ENCODE data around the gene OGFR.
A peak's percentile ranks its signal among the peaks of the same experiment; 100 is the strongest.

OGFR gene

DNA sequence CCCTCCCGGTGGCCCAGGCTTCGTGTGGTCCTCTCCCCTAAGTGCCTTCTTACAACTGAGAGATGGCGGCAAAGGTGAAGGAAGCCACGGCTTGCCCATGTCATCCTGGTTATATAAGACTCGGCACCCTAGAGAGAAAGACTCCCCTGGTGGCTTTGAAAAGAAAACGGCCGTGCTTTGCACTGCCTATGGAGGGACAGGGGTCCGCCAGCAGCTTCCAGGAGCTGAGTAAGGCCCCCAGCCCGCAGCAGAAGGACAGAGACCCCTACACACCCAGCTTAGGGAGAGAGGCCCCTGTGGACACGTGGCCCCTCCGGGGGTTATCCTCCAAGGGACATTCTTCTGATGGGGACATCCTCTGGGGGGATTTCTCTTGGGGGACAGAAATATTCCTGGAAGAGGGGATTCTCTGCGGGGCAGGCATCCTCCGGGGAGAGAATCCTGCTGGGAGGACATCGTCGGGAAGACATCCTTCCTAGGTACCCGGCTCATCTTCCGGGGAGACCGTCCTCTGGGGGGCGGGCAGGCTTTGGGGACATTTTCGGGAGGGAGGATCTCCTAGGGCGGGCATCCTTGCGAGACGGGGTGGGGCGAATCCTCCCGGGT, 511 bp upstream of the OGFR start:
- no peak for TF ChIP-seq POLR2AphosphoS5 (IDR thresholded peaks at IDR 0.05; ENCODE audit: low read depth, low read length)
- TF ChIP-seq TAF1 (IDR thresholded peaks at IDR 0.05; ENCODE audit: borderline replicate concordance, low read depth, low read length): no peak
- no peak for TF ChIP-seq POLR2A (IDR thresholded peaks at IDR 0.05; ENCODE audit: low read depth, low read length)
- FAIRE-seq: no peak
- DNase-seq (ENCODE audit: insufficient read length): no peak

DNA sequence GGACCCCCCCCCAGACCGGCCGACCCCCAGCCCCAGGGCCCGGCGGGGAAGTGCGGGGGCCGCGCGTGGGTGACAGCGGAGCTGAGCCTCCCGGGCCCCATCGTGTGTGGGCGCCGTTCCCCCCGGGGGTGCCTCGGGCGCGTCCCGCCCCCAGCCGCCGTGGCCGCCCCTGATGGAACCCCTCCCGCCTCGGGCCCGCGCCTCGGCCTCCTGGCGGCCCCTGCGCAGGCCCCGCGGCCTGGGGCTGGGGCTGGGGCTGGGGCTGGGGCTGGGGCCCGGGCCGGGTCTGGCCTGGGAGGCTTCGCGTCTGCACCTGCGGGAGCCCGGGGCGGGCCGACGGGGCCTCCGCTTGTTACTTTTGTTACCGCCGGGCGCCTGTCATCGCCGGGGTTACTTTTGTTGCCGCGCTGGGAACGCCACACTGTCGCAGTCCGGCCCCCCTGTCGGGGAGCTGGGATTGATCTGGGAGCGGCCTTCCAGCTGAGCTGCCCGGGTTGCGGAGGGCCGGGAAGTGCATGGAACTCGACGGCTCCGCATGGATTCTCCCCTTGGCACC, 598 bp downstream of the OGFR start:
- no peak for FAIRE-seq
- DNase-seq (ENCODE audit: insufficient read length): no peak
- TF ChIP-seq POLR2AphosphoS5 (IDR thresholded peaks at IDR 0.05; ENCODE audit: low read depth, low read length): no peak
- no peak for TF ChIP-seq POLR2A (IDR thresholded peaks at IDR 0.05; ENCODE audit: low read depth, low read length)

DNA sequence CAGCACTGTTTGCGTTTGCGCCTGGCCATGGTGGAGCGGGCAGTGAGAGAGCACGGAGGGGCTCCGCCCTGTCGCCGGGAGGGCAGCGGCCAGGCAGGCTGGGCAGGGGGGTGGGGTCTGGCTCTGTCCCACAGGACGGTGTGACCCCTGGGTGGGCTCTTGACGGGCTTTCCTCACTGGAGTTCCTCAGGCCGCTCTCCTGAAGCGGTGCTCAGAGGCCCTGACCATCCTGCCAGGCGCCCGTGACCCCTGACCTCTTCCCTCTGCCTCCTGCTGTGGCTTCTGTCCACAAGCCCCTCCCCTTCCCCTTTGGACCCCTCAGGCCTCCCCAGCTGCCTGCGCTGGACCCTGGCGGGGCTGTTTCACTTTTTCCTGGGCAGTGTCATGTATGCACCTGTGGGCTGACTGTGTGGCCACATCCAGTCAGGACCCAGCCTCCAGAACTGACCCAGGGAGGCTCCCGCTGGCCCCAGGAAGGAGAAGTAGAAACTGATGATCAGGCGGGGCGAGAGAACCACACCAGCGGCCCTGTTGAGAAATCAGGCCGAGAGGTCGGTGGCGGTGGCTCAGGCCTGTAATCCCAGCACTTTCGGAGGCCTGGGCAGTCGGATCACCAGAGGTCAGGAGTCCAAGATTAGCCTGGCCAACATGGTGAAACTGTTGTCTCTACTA, 1.2 kb downstream of the OGFR start:
- FAIRE-seq (no peak), DNase-seq (ENCODE audit: insufficient read length) (no peak)
- TF ChIP-seq POLR2A (IDR thresholded peaks at IDR 0.05; ENCODE audit: low read depth, low read length) (no peak), POLR2AphosphoS5 (IDR thresholded peaks at IDR 0.05; ENCODE audit: low read depth, low read length) (no peak)

DNA sequence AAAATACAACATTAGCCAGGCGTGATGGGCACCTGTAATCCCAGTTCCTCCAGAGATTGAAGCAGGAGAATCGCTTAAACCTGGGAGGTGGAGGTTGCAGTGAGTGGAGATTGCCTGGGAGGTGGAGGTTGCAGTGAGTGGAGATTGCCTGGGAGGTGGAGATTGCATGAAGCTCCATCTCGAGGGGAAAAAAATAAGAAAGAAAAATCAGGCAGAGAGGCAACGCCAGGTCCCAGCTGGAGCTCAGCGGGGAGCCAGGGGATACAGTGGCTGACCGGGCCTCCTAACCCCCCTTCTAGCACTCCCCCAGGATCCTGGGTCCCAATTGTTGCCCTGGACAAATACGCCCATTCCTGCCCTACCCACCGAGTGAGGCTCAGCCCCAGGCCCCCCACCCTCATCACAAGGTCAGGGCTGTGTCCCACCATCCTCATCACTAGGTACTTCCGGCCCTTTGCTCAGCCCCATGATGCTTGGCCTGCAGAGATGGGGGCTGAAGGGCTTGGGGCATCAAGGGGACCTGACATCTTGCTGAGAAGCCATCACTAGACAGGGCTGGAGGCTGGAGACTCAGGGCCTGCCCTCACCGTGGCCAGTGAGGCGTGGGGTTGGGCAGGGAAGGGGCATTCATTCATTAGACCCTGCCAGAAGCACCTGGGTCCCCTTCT, 1.9 kb downstream of the OGFR start:
- DNase-seq (ENCODE audit: insufficient read length): no peak
- FAIRE-seq: no peak
- TF ChIP-seq POLR2A (IDR thresholded peaks at IDR 0.05; ENCODE audit: low read depth, low read length) (no peak), TAF1 (IDR thresholded peaks at IDR 0.05; ENCODE audit: borderline replicate concordance, low read depth, low read length) (no peak), POLR2AphosphoS5 (IDR thresholded peaks at IDR 0.05; ENCODE audit: low read depth, low read length) (no peak)

DNA sequence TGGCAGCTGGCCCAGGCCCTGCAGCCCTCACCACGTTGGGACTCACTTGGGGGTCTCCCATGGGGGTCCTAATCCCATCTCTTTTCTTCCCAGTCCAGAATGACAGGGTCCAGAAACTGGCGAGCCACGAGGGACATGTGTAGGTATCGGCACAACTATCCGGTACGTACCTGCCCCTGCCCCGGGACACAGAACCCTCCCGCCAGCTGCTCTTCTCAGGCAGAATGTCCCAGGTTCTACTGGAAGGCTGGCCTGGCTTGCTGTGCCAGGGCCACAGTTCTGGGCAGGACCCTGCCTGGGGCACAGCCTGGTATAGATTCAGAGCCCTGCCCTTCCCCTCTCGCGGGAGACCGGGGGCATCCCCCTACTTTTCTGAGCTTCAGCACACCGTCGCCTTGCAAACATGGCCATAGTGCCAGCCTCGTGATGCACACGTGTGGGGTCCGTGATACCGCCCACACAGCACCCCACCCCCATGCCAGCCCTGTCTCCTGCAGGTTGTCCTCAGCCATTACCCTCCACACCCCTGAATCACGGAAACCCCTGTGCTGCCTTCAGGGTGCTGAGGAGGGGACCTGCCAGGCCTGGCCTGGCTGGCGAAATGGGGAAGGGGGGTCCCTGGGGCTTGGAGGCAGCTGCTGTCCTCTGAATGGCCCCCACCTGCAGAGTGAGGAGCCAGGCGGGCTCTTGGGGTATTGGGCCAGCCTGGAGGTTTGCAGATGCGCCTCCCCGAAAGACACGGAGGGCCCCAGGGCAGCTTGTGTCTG, 3.0 kb downstream of the OGFR start:
- no peak for FAIRE-seq
- no peak for DNase-seq (ENCODE audit: insufficient read length)
- no peak for TF ChIP-seq POLR2A (IDR thresholded peaks at IDR 0.05; ENCODE audit: low read depth, low read length)
- no peak for TF ChIP-seq TAF1 (IDR thresholded peaks at IDR 0.05; ENCODE audit: borderline replicate concordance, low read depth, low read length)
- TF ChIP-seq POLR2AphosphoS5 (IDR thresholded peaks at IDR 0.05; ENCODE audit: low read depth, low read length): no peak

DNA sequence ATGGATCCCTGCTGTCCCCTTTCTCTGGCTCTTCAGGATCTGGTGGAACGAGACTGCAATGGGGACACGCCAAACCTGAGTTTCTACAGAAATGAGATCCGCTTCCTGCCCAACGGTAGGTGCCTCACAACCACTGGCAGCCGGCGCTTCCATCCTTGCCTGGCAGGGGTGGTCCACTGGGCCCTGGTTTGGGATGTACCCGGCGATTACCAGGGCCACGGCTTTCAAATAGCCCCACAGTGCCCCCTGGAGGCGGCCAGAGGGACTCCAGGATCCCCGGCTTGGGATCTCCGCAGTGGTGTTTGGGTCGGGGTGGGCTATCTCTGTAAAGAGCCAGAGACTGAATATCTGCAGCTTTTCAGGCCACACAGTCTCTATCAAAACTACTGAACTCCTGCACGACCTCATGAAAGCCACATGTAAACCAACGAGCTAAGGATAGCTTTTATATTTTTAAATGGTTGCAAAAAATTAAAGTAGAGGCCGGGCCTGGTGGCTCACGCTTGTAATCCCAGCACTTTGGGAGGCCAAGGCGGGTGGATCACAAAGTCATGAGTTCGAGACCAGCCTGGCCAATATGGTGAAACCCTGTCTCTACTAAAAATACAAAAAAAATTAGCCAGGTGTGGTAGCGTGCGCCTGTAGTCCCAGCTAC, 3.7 kb downstream of the OGFR start:
- TF ChIP-seq POLR2A (IDR thresholded peaks at IDR 0.05; ENCODE audit: low read depth, low read length): no peak
- TF ChIP-seq TAF1 (IDR thresholded peaks at IDR 0.05; ENCODE audit: borderline replicate concordance, low read depth, low read length): no peak
- no peak for TF ChIP-seq POLR2AphosphoS5 (IDR thresholded peaks at IDR 0.05; ENCODE audit: low read depth, low read length)
- FAIRE-seq (no peak), DNase-seq (ENCODE audit: insufficient read length) (peak; percentile 81)

DNA sequence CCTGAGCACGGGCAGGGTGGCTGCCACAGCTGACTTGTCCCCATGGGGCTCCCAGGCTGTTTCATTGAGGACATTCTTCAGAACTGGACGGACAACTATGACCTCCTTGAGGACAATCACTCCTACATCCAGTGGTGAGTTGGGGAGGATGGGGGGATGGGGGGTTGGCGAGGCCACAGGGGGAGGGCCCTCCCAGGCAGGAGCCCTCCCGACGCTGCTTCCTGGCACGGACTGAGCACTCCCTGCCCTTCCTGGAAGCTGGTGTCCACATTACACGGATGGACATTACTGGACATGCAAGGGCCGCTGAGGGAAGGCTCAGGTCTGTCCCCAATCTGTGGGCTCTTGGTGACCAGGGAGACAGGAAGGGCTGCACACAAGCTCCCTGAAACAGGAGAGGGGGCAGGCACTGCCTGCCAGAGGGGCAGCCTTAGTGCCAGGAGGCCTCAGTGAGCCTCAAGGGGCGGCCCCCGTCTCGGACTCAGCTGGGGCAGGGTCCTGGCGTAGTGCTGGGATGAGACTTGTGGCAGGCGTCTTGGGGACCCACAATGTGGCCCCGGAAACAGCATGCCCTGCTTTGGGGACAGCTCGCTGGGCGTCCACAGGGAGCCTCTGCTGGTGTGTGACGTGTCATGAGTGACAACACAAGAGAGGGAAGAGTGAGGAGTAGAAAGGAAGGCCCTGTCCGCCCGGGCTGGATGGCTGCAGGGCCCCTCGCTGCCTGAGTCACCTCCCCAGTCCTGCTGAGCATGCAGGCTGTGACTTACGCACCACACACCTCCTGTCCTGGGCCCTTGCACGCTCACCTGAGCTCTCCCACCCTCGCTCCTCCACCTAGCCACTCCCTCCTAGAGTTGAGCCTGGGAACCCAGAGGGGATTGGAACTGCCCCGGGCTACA, 5.1 kb downstream of the OGFR start:
- FAIRE-seq (no peak), DNase-seq (ENCODE audit: insufficient read length) (no peak)
- TF ChIP-seq POLR2AphosphoS5 (IDR thresholded peaks at IDR 0.05; ENCODE audit: low read depth, low read length) (0 out of 2 replicates have a peak, but pooled peaks have one; percentile 11), TAF1 (IDR thresholded peaks at IDR 0.05; ENCODE audit: borderline replicate concordance, low read depth, low read length) (no peak)

DNA sequence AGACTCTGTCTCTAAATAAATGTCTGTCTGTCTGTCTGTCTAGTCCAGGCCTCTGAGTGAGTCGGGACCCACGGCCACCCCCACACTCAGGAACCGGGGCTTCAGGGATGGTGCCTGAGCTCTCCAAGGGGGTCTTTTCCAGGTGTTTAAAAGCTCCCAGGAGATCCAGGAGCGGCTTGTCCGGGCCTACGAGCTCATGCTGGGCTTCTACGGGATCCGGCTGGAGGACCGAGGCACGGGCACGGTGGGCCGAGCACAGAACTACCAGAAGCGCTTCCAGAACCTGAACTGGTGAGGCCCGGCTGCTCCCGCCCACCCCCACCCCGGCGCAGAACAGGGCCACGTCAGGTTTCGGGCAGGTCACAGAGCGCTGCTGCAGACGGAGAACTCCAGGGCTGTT, 6.7 kb downstream of the OGFR start:
- DNase-seq (ENCODE audit: insufficient read length) (no peak), FAIRE-seq (no peak)
- TF ChIP-seq TAF1 (IDR thresholded peaks at IDR 0.05; ENCODE audit: borderline replicate concordance, low read depth, low read length) (no peak), POLR2AphosphoS5 (IDR thresholded peaks at IDR 0.05; ENCODE audit: low read depth, low read length) (no peak), POLR2A (IDR thresholded peaks at IDR 0.05; ENCODE audit: low read depth, low read length) (no peak)

DNA sequence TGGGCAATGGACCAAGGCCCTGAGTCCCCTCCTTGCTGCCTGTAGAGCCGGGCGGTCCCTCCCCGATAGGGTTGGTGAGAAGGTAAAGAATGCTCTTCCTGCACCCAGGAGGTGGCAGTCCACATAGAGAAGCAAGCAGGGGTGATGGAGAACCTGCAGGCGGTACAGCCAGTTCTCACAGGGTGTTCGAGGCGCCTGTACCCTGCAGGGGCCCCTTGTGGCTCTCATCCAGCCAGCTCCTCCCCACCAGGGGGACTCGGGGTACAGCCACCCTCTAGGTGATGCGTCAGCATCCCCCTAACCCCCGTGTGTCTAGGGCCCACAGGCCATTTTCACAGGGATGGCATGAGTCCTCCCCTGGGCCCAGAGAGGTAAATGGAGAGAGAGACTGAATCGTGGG, 7.1 kb downstream of the OGFR start:
- DNase-seq (ENCODE audit: insufficient read length): no peak
- FAIRE-seq: no peak
- no peak for TF ChIP-seq TAF1 (IDR thresholded peaks at IDR 0.05; ENCODE audit: borderline replicate concordance, low read depth, low read length)
- no peak for TF ChIP-seq POLR2A (IDR thresholded peaks at IDR 0.05; ENCODE audit: low read depth, low read length)
- TF ChIP-seq POLR2AphosphoS5 (IDR thresholded peaks at IDR 0.05; ENCODE audit: low read depth, low read length): no peak

DNA sequence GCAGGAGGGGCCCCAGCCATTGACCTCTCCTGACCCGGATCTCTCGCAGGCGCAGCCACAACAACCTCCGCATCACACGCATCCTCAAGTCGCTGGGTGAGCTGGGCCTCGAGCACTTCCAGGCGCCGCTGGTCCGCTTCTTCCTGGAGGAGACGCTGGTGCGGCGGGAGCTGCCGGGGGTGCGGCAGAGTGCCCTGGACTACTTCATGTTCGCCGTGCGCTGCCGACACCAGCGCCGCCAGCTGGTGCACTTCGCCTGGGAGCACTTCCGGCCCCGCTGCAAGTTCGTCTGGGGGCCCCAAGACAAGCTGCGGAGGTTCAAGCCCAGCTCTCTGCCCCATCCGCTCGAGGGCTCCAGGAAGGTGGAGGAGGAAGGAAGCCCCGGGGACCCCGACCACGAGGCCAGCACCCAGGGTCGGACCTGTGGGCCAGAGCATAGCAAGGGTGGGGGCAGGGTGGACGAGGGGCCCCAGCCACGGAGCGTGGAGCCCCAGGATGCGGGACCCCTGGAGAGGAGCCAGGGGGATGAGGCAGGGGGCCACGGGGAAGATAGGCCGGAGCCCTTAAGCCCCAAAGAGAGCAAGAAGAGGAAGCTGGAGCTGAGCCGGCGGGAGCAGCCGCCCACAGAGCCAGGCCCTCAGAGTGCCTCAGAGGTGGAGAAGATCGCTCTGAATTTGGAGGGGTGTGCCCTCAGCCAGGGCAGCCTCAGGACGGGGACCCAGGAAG, 7.7 kb downstream of the OGFR start:
- DNase-seq (ENCODE audit: insufficient read length): no peak
- no peak for TF ChIP-seq TAF1 (IDR thresholded peaks at IDR 0.05; ENCODE audit: borderline replicate concordance, low read depth, low read length)
- TF ChIP-seq POLR2AphosphoS5 (IDR thresholded peaks at IDR 0.05; ENCODE audit: low read depth, low read length): no peak
- no peak for TF ChIP-seq POLR2A (IDR thresholded peaks at IDR 0.05; ENCODE audit: low read depth, low read length)

More for the DNA sequence above, 7.7 kb downstream of the OGFR start:
- no peak for FAIRE-seq

Measured in GM12892 (cell line).